Natural killer cell (primary cell): ENCODE data around the gene RAB40C. TPM values are rescaled to one million over a fixed set of nuclear protein-coding genes. Genes with fewer than 3 reads are reported as not detected.

Experiments used
- ATAC-seq, 3 donors: fragments of 150-1000 bp in 2 of 3; fragments of 200-7000 bp in 1 of 3; cut with Tn5 transposase; 1 replicate in 1 of 3; 2 replicates in 2 of 3; pipeline ENCODE4 v1.10.0; 2021; ENCODE audit warnings: mild to moderate bottlenecking in 2 of 3, moderate library complexity in 2 of 3
- DNase-seq, 2 donors: peaks; one replicate each; pipeline versions ENCODE4 v3.0.0 to v3.0.0-alpha.2; 2013 to 2021; ENCODE audit warnings: mixed read lengths in 1 of 2
- H3K27ac ChIP-seq: one replicate; pipeline ENCODE4 v1.5.1; 2013; ENCODE audit warnings: mild to moderate bottlenecking, low read length
- H3K27me3 ChIP-seq: one replicate; pipeline ENCODE4 v1.6.1; 2013; ENCODE audit warnings: low read length; ENCODE audit not compliant: control insufficient read depth, insufficient read depth
- H3K36me3 ChIP-seq: one replicate; pipeline ENCODE4 v1.6.1; 2013; ENCODE audit warnings: low read length; ENCODE audit not compliant: control insufficient read depth, insufficient read depth
- H3K4me1 ChIP-seq: one replicate; pipeline ENCODE4 v1.6.1; 2013; ENCODE audit warnings: low read length; ENCODE audit not compliant: control insufficient read depth, insufficient read depth
- H3K4me3 ChIP-seq: one replicate; pipeline ENCODE4 v1.5.1; 2013; ENCODE audit warnings: low read length
- H3K9me3 ChIP-seq: one replicate; pipeline ENCODE4 v1.6.1; 2013; ENCODE audit warnings: low read length; ENCODE audit not compliant: control insufficient read depth, insufficient read depth
- H3K27ac Mint-ChIP-seq, 2 donors: one replicate each; pipeline ENCODE4 v1.8.0; 2022; ENCODE audit warnings: mild to moderate bottlenecking in 2 of 2, mixed read lengths in 2 of 2, moderate library complexity in 1 of 2
- H3K27me3 Mint-ChIP-seq, 2 donors: one replicate each; pipeline ENCODE4 v1.8.0; 2022; ENCODE audit warnings: low read depth in 2 of 2, mixed read lengths in 2 of 2
- H3K36me3 Mint-ChIP-seq: one replicate; pipeline ENCODE4 v1.8.0; 2022; ENCODE audit warnings: mixed read lengths
- H3K4me1 Mint-ChIP-seq, 2 donors: one replicate each; pipeline ENCODE4 v1.8.0; 2022; ENCODE audit warnings: mixed read lengths in 2 of 2
- H3K4me3 Mint-ChIP-seq: one replicate; pipeline ENCODE4 v1.8.0; 2022; ENCODE audit warnings: mild to moderate bottlenecking, moderate library complexity, mixed read lengths
- H3K9me3 Mint-ChIP-seq, 2 donors: one replicate each; pipeline ENCODE4 v1.8.0; 2022; ENCODE audit warnings: mixed read lengths in 2 of 2
- WGBS: methylation state at CpG from one replicate; pipeline ENCODE4 v1.1.7; 2013; ENCODE audit warnings: missing lambda C conversion rate; ENCODE audit not compliant: insufficient coverage; 5-methylcytosine and 5-hydroxymethylcytosine counted together
- intact Hi-C: fragments of 100-400 bp; cut with micrococcal nuclease; formaldehyde crosslinking; loops from one replicate; pipeline ENCODE4 v1.14.2; 2022
- total RNA-seq, 4 donors: library from RNA; stranded (reverse); fragments of 120-200 nt in 1 of 4; gene quantifications; one replicate each; pipeline versions ENCODE4 v1.2.3 to v1.2.4, GENCODE V29; 2013 to 2022
- TF ChIP-seq, protein P1 (sequence below): fragments of 200-600 bp; IDR thresholded peaks from one replicate; pipeline ENCODE4 v1.8.0; 2022; ENCODE audit warnings: antibody characterized with exemption

The RAB40C gene
- total RNA-seq, 3 donors from 2014 or later (not counting 1 experiment from before 2014, with no cell fraction given) = 12.7 to 20.8 (median 20.0) TPM

DNA sequence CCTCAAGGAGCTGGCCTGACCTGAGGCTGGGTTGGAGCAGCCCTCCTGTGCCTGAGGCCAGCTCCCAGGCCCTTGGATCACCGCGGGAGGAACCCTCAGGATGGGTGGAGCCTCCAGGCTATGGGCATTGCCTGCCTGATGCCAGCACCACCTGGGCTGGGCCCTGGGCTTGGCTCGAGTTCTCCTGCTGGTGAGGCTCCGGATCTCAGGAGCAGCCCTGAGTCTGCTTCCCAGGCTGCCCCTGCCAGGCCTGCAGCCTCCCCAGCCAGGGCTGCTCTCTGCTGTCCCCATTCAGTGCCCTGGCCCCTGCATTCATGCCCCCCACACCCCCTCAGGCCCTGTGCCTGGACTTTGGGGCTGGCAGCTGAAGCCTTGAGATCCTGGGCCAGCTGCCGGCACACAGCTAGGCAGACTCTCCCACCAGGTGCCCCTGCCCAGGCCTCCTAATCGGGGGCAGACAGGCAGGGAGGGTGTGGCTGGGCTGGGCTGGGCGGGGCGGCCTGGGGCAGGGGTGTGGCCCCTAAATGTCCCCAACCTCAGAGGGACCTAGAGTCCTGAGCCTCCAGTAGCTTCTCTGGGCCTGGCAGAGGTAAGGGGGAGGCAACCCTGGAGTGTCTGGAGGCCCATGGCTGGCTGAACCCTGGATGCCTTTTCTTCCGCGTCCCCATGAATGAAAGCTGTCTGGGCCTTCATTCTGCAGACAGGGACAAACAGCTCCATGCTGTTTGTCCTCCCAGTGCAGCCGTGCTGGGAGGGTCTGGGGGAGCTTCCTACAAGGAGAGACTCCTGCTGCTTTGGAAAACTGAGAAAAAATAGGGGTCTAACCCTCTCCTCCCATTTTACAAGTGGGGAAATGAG, 21.2 kb upstream of the RAB40C start:
- H3K9me3 Mint-ChIP-seq = no peaks in the 10 kb centered on the region
- 92% methylated on average over 11 of the region's 11 CpGs for WGBS
- Histone ChIP-seq H3K4me3 (no peak overlapping the region), H3K9me3 (no peaks in the 10 kb centered on the region), H3K27me3 (no peaks in the 10 kb centered on the region), H3K4me1 (peaks cover 43% of the 10 kb centered on the region), H3K36me3 (no peaks in the 10 kb centered on the region), H3K27ac (peak overlapping the region; percentile 80)
- H3K27ac Mint-ChIP-seq = peak overlapping the region; percentile 73 to 79
- intact Hi-C loops = no loop called here
- no peaks in the 10 kb centered on the region for H3K27me3 Mint-ChIP-seq
- H3K36me3 Mint-ChIP-seq = no peaks in the 10 kb centered on the region
- peak overlapping the region; percentile 85 for H3K4me3 Mint-ChIP-seq
- DNase-seq (no peak), ATAC-seq (no peak)
- TF ChIP-seq, protein P1, sequence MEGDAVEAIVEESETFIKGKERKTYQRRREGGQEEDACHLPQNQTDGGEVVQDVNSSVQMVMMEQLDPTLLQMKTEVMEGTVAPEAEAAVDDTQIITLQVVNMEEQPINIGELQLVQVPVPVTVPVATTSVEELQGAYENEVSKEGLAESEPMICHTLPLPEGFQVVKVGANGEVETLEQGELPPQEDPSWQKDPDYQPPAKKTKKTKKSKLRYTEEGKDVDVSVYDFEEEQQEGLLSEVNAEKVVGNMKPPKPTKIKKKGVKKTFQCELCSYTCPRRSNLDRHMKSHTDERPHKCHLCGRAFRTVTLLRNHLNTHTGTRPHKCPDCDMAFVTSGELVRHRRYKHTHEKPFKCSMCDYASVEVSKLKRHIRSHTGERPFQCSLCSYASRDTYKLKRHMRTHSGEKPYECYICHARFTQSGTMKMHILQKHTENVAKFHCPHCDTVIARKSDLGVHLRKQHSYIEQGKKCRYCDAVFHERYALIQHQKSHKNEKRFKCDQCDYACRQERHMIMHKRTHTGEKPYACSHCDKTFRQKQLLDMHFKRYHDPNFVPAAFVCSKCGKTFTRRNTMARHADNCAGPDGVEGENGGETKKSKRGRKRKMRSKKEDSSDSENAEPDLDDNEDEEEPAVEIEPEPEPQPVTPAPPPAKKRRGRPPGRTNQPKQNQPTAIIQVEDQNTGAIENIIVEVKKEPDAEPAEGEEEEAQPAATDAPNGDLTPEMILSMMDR = no peak
- peaks cover 16 to 33% of the 10 kb centered on the region in 2 donors for H3K4me1 Mint-ChIP-seq

- H3K36me3 ChIP-seq = peaks cover 2% of the 10 kb centered on the region
- H3K4me3 ChIP-seq = peak within 1 kb of the TSS; percentile 55
- no peaks in the 10 kb centered on the region for H3K36me3 Mint-ChIP-seq
- H3K9me3 ChIP-seq = no peaks in the 10 kb centered on the region
- TF ChIP-seq, protein P1 = no peak
- H3K27me3 Mint-ChIP-seq = no peaks in the 10 kb centered on the region
- ATAC-seq (peak; percentile 77 to 90 (median 87)), DNase-seq (peak; percentile 56 to 80)
- intact Hi-C loops = loop anchor here (1.0 kb wide), 1 partner anchor 20 kb away; no protein-coding TSS in a partner anchor
- WGBS = 2% methylated on average over 87 of the region's 87 CpGs
- peaks cover 43% of the 10 kb centered on the region for H3K4me1 ChIP-seq
- H3K27ac Mint-ChIP-seq = peak within 1 kb of the TSS; percentile 83 to 88
- no peaks in the 10 kb centered on the region for H3K9me3 Mint-ChIP-seq
- peak within 1 kb of the TSS; percentile 85 for H3K4me3 Mint-ChIP-seq
- H3K4me1 Mint-ChIP-seq = peaks cover 16 to 33% of the 10 kb centered on the region in 2 donors
- peak within 1 kb of the TSS; percentile 80 for H3K27ac ChIP-seq
- H3K27me3 ChIP-seq = no peaks in the 10 kb centered on the region
Measured at GRCh38 chr16:569445-570254, 20.2 kb upstream of the RAB40C start, which contains the start of gene PIGQ. Gene PIGQ, plus strand, starts transcription at chr16:569968. Its CDS starts 4,107 bp downstream, at chr16:574075.

DNA sequence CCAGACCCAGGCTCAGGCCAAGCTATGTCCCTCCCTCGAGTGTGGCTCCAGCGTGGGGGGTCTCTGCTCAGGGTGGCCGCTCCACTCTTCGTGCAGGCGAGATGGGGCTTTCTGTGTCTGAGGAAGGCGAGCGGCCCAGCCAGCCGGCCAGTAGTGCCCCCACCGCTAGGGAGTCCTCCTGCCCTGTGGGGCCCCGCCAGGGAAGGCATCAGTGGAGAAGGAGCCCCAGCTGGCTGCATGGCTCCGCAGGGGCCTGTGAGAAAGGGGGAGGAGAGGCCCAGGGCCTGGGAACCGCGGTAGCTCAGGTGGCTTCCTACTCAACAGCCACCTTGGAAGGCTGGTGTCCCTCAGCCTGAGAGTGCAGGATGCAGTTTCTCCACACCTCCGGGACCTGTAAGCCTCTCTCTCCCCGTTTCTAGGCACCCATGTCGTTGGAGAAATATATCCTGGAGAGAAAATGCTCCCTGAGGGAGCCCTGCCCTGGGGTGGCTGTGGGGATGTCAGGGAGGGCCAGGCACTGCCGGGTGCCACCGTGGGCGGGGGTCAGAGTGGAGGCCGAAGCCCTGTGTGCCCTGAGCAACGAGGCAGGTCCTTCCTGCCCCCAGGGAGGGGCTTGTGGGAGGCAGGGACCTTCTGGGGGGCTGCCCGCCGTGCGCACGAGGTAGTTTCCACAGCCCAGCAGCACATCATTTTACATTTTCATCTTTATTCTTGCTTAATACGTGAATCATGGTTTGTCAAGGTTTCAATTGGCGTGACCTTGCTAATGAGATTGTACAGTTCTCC, 16.8 kb upstream of the RAB40C start:
- H3K4me1 Mint-ChIP-seq = peaks cover 16 to 25% of the 10 kb centered on the region in 2 donors
- DNase-seq (no peak), ATAC-seq (no peak)
- H3K4me3 ChIP-seq = no peak overlapping the region
- TF ChIP-seq, protein P1 = no peak
- no peak overlapping the region for H3K4me3 Mint-ChIP-seq
- intact Hi-C loops = no loop called here
- no peaks in the 10 kb centered on the region for H3K27me3 Mint-ChIP-seq
- no peaks in the 10 kb centered on the region for H3K36me3 Mint-ChIP-seq
- H3K4me1 ChIP-seq = peaks cover 25% of the 10 kb centered on the region
- H3K27ac ChIP-seq = no peak overlapping the region
- WGBS = 91% methylated on average over 27 of the region's 27 CpGs
- peaks cover 2% of the 10 kb centered on the region for H3K36me3 ChIP-seq
- no peaks in the 10 kb centered on the region for H3K27me3 ChIP-seq
- H3K9me3 ChIP-seq = no peaks in the 10 kb centered on the region
- no peaks in the 10 kb centered on the region for H3K9me3 Mint-ChIP-seq
- H3K27ac Mint-ChIP-seq = no peak overlapping the region
